SK-N-SH (cell line): ENCODE data around the gene SNCAIP. TPM values are rescaled to one million over a fixed set of nuclear protein-coding genes. Genes with fewer than 3 reads are reported as not detected.

Experiments
- CTCF ChIA-PET: fragments of 300-600, 350-600 bp; formaldehyde crosslinking; extraction: SDS; loops from one replicate; lab custom pipeline; 2021; lab: Yijun Ruan, JAX
- POLR2A ChIA-PET: fragments of 350-600 bp; sonication (Branson Sonifier 250); formaldehyde crosslinking; extraction: SDS; loops from one replicate; lab custom pipeline; 2020; ENCODE audit warnings: antibody characterized with exemption, inconsistent platforms; lab: Yijun Ruan, JAX
- DNase-seq: peaks from one replicate; pipeline ENCODE4 v3.0.0; 2012
- H2AFZ ChIP-seq: fragments of 200-600 bp; sonication (generic); 2 replicates; pipeline ENCODE4 v1.8.1; 2016; ENCODE audit warnings: antibody characterized with exemption, mild to moderate bottlenecking, low read depth
- H3F3A ChIP-seq: fragments of 200-600 bp; sonication (generic); replicated peaks from 2 replicates; pipeline ENCODE3; 2016; ENCODE audit warnings: antibody characterized with exemption, mild to moderate bottlenecking; ENCODE audit not compliant: insufficient read depth
- H3K27ac ChIP-seq, 2 experiments: fragments of 200-500 bp in 1 of 2; fragments of 200-600 bp in 1 of 2; sonication (Bioruptor generic) in 1 of 2; sonication (generic), shearing (Covaris generic) in 1 of 2; 2 replicates each; pipeline versions ENCODE4 v1.5.1 to v1.6.1; 2014 to 2016; ENCODE audit warnings: low read depth in 2 of 2, inconsistent platforms in 1 of 2, low read length in 1 of 2, mild to moderate bottlenecking in 1 of 2, mixed read lengths in 1 of 2
- H3K27me3 ChIP-seq: fragments of 200-600 bp; sonication (generic), shearing (Covaris generic); 2 replicates; pipeline ENCODE4 v1.6.1; 2016; ENCODE audit warnings: mixed run types; ENCODE audit not compliant: insufficient read depth
- H3K36me3 ChIP-seq, 2 experiments: fragments of 200-500 bp in 1 of 2; fragments of 200-600 bp in 1 of 2; sonication (Bioruptor generic) in 1 of 2; sonication (generic) in 1 of 2; replicated peaks in 1 of 2; 2 replicates each; pipeline versions ENCODE3 to v1.5.1; 2014 to 2016; ENCODE audit warnings: low read length in 1 of 2, mild to moderate bottlenecking in 1 of 2; ENCODE audit not compliant: insufficient read depth in 2 of 2, control insufficient read depth in 1 of 2
- H3K4me1 ChIP-seq, 2 experiments: fragments of 200-500 bp in 1 of 2; fragments of 200-600 bp in 1 of 2; sonication (Bioruptor generic) in 1 of 2; sonication (generic), shearing (Covaris generic) in 1 of 2; 2 replicates each; pipeline versions ENCODE4 v1.5.1 to v1.6.1; 2014 to 2016; ENCODE audit warnings: low read depth in 1 of 2, low read length in 1 of 2, mixed run types in 1 of 2; ENCODE audit not compliant: insufficient read depth in 2 of 2, control insufficient read depth in 1 of 2
- H3K4me2 ChIP-seq: fragments of 200-600 bp; sonication (generic), shearing (Covaris generic); 2 replicates; pipeline ENCODE4 v1.6.1; 2017; ENCODE audit warnings: mixed run types
- H3K4me3 ChIP-seq, 2 experiments: fragments of 200-500 bp in 1 of 2; fragments of 200-600 bp in 1 of 2; sonication (Bioruptor generic) in 1 of 2; sonication (generic), shearing (Covaris generic) in 1 of 2; 2 replicates each; pipeline versions ENCODE4 v1.5.1 to v1.8.1; 2014 to 2016; ENCODE audit warnings: low read depth in 2 of 2, inconsistent platforms in 1 of 2, low read length in 1 of 2, mild to moderate bottlenecking in 1 of 2, mixed read lengths in 1 of 2, moderate library complexity in 1 of 2
- H3K79me2 ChIP-seq: fragments of 200-600 bp; sonication (generic); 2 replicates; pipeline ENCODE4 v1.8.1; 2017; ENCODE audit warnings: mild to moderate bottlenecking; ENCODE audit not compliant: insufficient read depth
- H3K9ac ChIP-seq: fragments of 200-600 bp; sonication (generic); 2 replicates; pipeline ENCODE4 v1.6.1; 2017; ENCODE audit warnings: mixed run types
- H3K9me2 ChIP-seq: fragments of 200-600 bp; sonication (generic); 2 replicates; pipeline ENCODE4 v1.6.1; 2017; ENCODE audit warnings: mixed run types
- H3K9me3 ChIP-seq: fragments of 200-600 bp; sonication (generic); 2 replicates; pipeline ENCODE4 v1.6.1; 2017; ENCODE audit warnings: mixed run types, mild to moderate bottlenecking, moderate library complexity
- H4K20me1 ChIP-seq: fragments of 200-600 bp; sonication (generic); 2 replicates; pipeline ENCODE4 v1.6.1; 2017; ENCODE audit warnings: mild to moderate bottlenecking, mixed run types; ENCODE audit not compliant: insufficient read depth
- ELF1 ChIP-seq: IDR thresholded peaks from 2 replicates; pipeline ENCODE4 v1.4.0; 2012
- JUND ChIP-seq: IDR thresholded peaks from 2 replicates; pipeline ENCODE4 v1.4.0; 2012
- MEF2A ChIP-seq: IDR thresholded peaks from 2 replicates; pipeline ENCODE4 v1.4.0; 2012; ENCODE audit warnings: low read depth, borderline replicate concordance
- REST ChIP-seq: IDR thresholded peaks from 2 replicates; pipeline ENCODE4 v1.6.1; 2012; ENCODE audit warnings: mild to moderate bottlenecking, low read depth, low read length, moderate library complexity
- TAF1 ChIP-seq: IDR thresholded peaks from 2 replicates; pipeline ENCODE4 v1.6.1; 2012; ENCODE audit warnings: low read depth, mild to moderate bottlenecking, low read length, moderate library complexity, borderline replicate concordance
- TEAD4 ChIP-seq: IDR thresholded peaks from 2 replicates; pipeline ENCODE4 v1.4.0; 2012; ENCODE audit warnings: mild to moderate bottlenecking, borderline replicate concordance; ENCODE audit not compliant: insufficient read depth
- USF2 ChIP-seq: fragments of 150-350 bp; IDR thresholded peaks from 2 replicates; pipeline ENCODE4 v1.6.1; 2017; ENCODE audit warnings: antibody characterized with exemption, low read length, low read depth, borderline replicate concordance
- polyA plus RNA-seq, 3 experiments: library from polyadenylated mRNA; depleted of rRNA; stranded (reverse); fragments of >200 nt; gene quantifications; 2 replicates each; pipeline ENCODE4 v1.2.3, GENCODE V29; 2012
- TF ChIP-seq, protein P1 (sequence below): fragments of 200-600 bp; sonication (generic); IDR thresholded peaks from 2 replicates; pipeline ENCODE4 v1.6.1; 2017; ENCODE audit warnings: antibody characterized with exemption, mild to moderate bottlenecking, moderate library complexity

Gene SNCAIP
- polyA plus RNA-seq, 1 of the 3 experiments (the other 2 are of a cell fraction), result not detected

DNA sequence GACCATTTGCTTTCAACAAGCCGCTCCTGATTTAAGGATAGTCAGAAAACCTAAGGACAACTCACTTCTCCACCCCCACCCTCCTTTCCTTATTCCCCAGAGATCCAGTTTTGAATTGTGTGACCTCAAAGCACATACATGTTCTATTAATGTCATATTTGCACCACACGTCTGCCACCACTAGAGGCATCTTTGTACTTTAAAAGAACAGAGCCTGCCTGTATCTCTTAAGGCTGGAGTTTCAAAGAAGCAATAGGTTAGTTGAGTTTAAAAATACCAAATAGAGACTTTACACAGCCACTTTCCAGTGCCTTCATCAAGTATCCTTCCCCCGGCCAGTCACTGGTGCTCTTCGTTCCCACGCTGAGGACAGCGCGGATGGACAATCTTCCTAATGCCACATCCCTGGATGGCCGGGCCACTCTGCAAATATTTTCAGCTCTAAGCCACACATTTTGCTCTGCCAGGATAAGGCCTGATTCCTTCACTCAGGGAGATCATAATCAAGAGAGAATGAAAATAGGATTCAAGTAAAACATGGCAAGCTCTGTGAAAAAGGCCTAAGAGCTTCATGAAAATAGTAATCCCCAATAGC, 146.3 kb downstream of the SNCAIP start (continued):
- no peak for TF ChIP-seq REST
- TF ChIP-seq TAF1, result no peak
- TF ChIP-seq JUND, result no peak
- TF ChIP-seq MEF2A, result no peak

GRCh38 chr5:122462486-122462885, 150.4 kb downstream of the SNCAIP start:
- ChIA-PET CTCF (interaction anchor here (0.7 to 1.9 kb wide), 5 partner anchors 31 to 1158 kb away, joined by 3 to 5 read pairs (median 3); no protein-coding TSS in a partner anchor), POLR2A (no interaction called here)
- no peak overlapping the region for H3K4me3 ChIP-seq
- H3F3A ChIP-seq, result no peaks in the 10 kb centered on the region
- no peaks in the 10 kb centered on the region for H3K9me3 ChIP-seq
- no peaks in the 10 kb centered on the region for H3K9me2 ChIP-seq
- no peak for DNase-seq
- H3K9ac ChIP-seq, result no peak overlapping the region
- no peak overlapping the region for H3K4me2 ChIP-seq
- no peaks in the 10 kb centered on the region for H3K36me3 ChIP-seq
- H4K20me1 ChIP-seq, result no peaks in the 10 kb centered on the region
- H3K27ac ChIP-seq, result no peak overlapping the region
- H3K27me3 ChIP-seq, result no peaks in the 10 kb centered on the region
- H3K4me1 ChIP-seq, result peaks cover 0 to 3% of the 10 kb centered on the region in 2 experiments; a peak in 1 of 4 replicates
- H3K79me2 ChIP-seq, result no peaks in the 10 kb centered on the region
- TF ChIP-seq ELF1 (no peak), USF2 (no peak), TEAD4 (no peak)
- TF ChIP-seq, protein P1, sequence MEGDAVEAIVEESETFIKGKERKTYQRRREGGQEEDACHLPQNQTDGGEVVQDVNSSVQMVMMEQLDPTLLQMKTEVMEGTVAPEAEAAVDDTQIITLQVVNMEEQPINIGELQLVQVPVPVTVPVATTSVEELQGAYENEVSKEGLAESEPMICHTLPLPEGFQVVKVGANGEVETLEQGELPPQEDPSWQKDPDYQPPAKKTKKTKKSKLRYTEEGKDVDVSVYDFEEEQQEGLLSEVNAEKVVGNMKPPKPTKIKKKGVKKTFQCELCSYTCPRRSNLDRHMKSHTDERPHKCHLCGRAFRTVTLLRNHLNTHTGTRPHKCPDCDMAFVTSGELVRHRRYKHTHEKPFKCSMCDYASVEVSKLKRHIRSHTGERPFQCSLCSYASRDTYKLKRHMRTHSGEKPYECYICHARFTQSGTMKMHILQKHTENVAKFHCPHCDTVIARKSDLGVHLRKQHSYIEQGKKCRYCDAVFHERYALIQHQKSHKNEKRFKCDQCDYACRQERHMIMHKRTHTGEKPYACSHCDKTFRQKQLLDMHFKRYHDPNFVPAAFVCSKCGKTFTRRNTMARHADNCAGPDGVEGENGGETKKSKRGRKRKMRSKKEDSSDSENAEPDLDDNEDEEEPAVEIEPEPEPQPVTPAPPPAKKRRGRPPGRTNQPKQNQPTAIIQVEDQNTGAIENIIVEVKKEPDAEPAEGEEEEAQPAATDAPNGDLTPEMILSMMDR, result no peak
- no peak overlapping the region for H2AFZ ChIP-seq
